ENCODE measurements around the gene DISC1.

DNA sequence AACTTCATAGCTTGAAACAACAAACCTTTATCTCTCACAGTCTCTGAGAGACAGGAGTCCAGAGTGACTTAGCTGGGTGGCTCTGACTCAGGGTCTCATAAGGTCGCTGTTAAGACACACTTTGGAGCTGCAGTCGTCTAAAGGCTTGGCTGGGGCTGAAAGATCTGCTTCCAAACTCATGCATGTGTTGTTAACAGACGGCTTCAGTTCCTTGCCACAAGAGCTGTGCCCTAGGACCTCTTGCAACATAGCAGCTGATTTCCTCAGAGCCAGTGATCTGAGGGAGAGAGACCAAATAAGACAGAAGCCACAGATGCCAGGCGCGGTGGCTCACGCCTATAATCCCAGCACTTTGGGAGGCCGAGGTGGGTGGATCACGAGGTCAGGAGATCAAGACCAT is 176.8 kb downstream of the DISC1 start:
- no peak for TF ChIP-seq CTCF (IDR thresholded peaks at IDR 0.05; ENCODE audit: low read length)
- no peak for TF ChIP-seq EZH2 (IDR thresholded peaks at IDR 0.05; ENCODE audit: borderline replicate concordance, low read length)

Measured in OCI-LY1 (cell line).